Common myeloid progenitor, CD34-positive (primary cell): ENCODE results near the gene ARHGAP26.
A peak's percentile ranks its signal among the peaks of the same experiment; 100 is the strongest.

ENCODE experiments used
- CTCF ChIA-PET: fragments of 350-600 bp; sonication (Branson Sonifier 250); formaldehyde crosslinking; loops from one replicate; lab custom pipeline; 2021; ENCODE audit warnings: antibody characterized with exemption; lab: Charles Lee
- POLR2A ChIA-PET: fragments of 350-600 bp; sonication (Branson Sonifier 250); formaldehyde crosslinking; loops from one replicate; lab custom pipeline; 2021; ENCODE audit warnings: antibody characterized with exemption; lab: Charles Lee
- DNase-seq, 3 donors: peaks; one replicate each; pipeline versions ENCODE4 v3.0.0 to v3.0.0-alpha.2; 2013
- H3K27ac ChIP-seq, 2 experiments: 1 replicate in 1 of 2; 2 replicates in 1 of 2; pipeline ENCODE4 v1.7.0; 2013; ENCODE audit warnings: inconsistent platforms in 2 of 2, low read length in 2 of 2, mild to moderate bottlenecking in 2 of 2, low read depth in 1 of 2, moderate library complexity in 1 of 2; ENCODE audit not compliant: severe bottlenecking in 2 of 2, insufficient read depth in 1 of 2, poor library complexity in 1 of 2
- H3K27me3 ChIP-seq, 5 experiments: replicated peaks in 2 of 5; 1 replicate in 3 of 5; 2 replicates in 2 of 5; pipeline versions ENCODE4 v1.6.1 to v1.7.0; 2013; ENCODE audit warnings: low read length in 4 of 5, mild to moderate bottlenecking in 2 of 5, moderate library complexity in 2 of 5, inconsistent platforms in 1 of 5; ENCODE audit not compliant: insufficient read depth in 5 of 5, control insufficient read depth in 4 of 5
- H3K36me3 ChIP-seq, 4 experiments: 1 replicate in 2 of 4; 2 replicates in 2 of 4; pipeline versions ENCODE4 v1.6.1 to v1.7.0; 2013; ENCODE audit warnings: low read length in 3 of 4, control low read depth in 1 of 4, mild to moderate bottlenecking in 1 of 4; ENCODE audit not compliant: control insufficient read depth in 4 of 4, insufficient read depth in 4 of 4
- H3K4me1 ChIP-seq, 4 experiments: 1 replicate in 3 of 4; 2 replicates in 1 of 4; pipeline versions ENCODE4 v1.6.1 to v1.7.1; 2013; ENCODE audit warnings: low read length in 3 of 4, mild to moderate bottlenecking in 3 of 4, control low read depth in 1 of 4, inconsistent platforms in 1 of 4, moderate library complexity in 1 of 4; ENCODE audit not compliant: control insufficient read depth in 4 of 4, insufficient read depth in 4 of 4; ENCODE audit errors: control extremely low read depth in 1 of 4
- H3K4me3 ChIP-seq, 7 experiments: 1 replicate in 4 of 7; 2 replicates in 3 of 7; pipeline versions ENCODE4 v1.5.1 to v1.7.0; 2013; ENCODE audit warnings: mild to moderate bottlenecking in 7 of 7, low read length in 6 of 7, moderate library complexity in 6 of 7, inconsistent platforms in 2 of 7, low read depth in 2 of 7, control low read depth in 1 of 7; ENCODE audit not compliant: insufficient read depth in 4 of 7, control insufficient read depth in 1 of 7; ENCODE audit errors: extremely low read depth in 1 of 7
- H3K9me3 ChIP-seq, 5 experiments: 1 replicate in 4 of 5; 2 replicates in 1 of 5; pipeline versions ENCODE4 v1.6.1 to v1.7.1; 2013; ENCODE audit warnings: low read length in 4 of 5, mild to moderate bottlenecking in 2 of 5, inconsistent platforms in 1 of 5, low read depth in 1 of 5, moderate library complexity in 1 of 5; ENCODE audit not compliant: control insufficient read depth in 4 of 5, insufficient read depth in 2 of 5; ENCODE audit errors: control extremely low read depth in 1 of 5
- WGBS: methylation state at CpG from one replicate; pipeline ENCODE4 v1.1.5; 2013; ENCODE audit not compliant: insufficient coverage; 5-methylcytosine and 5-hydroxymethylcytosine counted together

Gene ARHGAP26

DNA sequence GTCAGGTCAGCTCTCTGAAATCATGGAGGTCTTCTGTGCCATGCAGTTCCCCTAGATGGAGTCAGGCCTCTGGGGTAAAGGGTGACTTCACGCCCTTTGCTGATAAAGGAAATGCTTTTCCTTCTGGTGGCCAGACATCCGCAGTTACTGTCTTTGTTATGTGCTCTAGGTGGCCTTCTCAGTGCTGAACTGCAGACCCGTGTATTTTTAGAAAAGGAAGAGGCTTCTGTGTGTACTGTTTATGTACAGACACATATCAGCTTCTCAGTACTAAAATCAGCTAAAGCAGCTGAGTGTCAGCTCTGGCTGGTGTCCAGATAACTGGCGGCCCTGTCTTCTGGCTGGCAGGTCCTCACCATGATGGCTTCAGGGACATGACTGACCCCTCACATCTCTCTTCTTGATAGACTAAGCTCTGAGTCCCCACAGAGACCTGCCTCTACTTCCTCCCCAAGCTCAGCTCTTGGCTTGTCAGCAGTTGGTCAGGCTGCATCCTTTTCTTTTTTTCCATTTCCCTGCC is 75.3 kb downstream of the ARHGAP26 start:
- WGBS: 18% methylated on average over 2 of the region's 4 CpGs
- Histone ChIP-seq H3K4me1 (peaks cover 12 to 34% (median 25%) of the 10 kb centered on the region in 4 experiments), H3K36me3 (no peaks in the 10 kb centered on the region), H3K27ac (peak overlapping the region in 1 of 2 experiments; percentile 50), H3K27me3 (no peaks in the 10 kb centered on the region), H3K9me3 (no peaks in the 10 kb centered on the region), H3K4me3 (no peak overlapping the region)
- ChIA-PET CTCF (interaction anchor here (0.9 to 3.0 kb wide), 7 partner anchors 11 to 128 kb away, joined by 3 to 13 read pairs (median 4); no protein-coding TSS in a partner anchor), POLR2A (no interaction called here)
- DNase-seq: peak in 2 of 3 donors; percentile 21 to 38

DNA sequence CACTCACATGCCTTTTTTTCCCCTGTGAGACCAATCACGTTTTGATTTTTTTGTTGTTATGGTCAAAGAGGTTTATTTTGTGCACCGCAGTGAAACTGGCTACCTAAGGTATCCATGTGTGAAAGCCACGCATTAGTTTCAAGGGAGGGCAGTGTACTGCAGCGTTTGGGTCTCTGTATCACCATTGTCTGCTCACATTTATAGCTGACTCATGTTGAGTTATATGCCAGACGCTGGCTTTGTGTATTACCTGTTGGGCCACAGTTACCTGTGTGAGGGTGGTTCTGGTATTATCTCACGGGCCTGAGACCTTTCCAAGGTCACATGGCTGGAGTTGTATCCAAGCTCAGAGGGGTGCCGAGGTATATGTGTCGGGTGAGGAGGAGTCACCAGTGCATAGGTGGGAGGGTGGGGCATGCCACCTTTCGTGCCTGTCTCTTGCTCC is 75.8 kb downstream of the ARHGAP26 start:
- H3K4me1 ChIP-seq: peaks cover 12 to 33% (median 25%) of the 10 kb centered on the region in 4 experiments
- H3K27ac ChIP-seq: peak overlapping the region in 1 of 2 experiments; percentile 50
- CTCF ChIA-PET: interaction anchor here (0.9 to 3.0 kb wide), 6 partner anchors 12 to 129 kb away, joined by 3 to 13 read pairs (median 4); no protein-coding TSS in a partner anchor
- DNase-seq: peak in 2 of 3 donors; percentile 50 to 66
- 65% methylated on average over 8 of the region's 9 CpGs for WGBS
- H3K36me3 ChIP-seq: no peaks in the 10 kb centered on the region
- no peaks in the 10 kb centered on the region for H3K9me3 ChIP-seq
- no peaks in the 10 kb centered on the region for H3K27me3 ChIP-seq
- H3K4me3 ChIP-seq: peak overlapping the region in 1 of 7 experiments; percentile 27
- POLR2A ChIA-PET: no interaction called here

- DNase-seq: peak; percentile 66 to 93 (median 91)
- H3K4me1 ChIP-seq: peaks cover 12 to 33% (median 25%) of the 10 kb centered on the region in 4 experiments
- no peaks in the 10 kb centered on the region for H3K9me3 ChIP-seq
- H3K27ac ChIP-seq: no peak overlapping the region
- H3K36me3 ChIP-seq: no peaks in the 10 kb centered on the region
- no peaks in the 10 kb centered on the region for H3K27me3 ChIP-seq
- H3K4me3 ChIP-seq: peak overlapping the region in 1 of 7 experiments; percentile 27
- CTCF ChIA-PET: interaction anchor here (1.6 to 3.0 kb wide), 3 partner anchors 34 to 74 kb away, joined by 3 to 13 read pairs (median 13); no protein-coding TSS in a partner anchor
- POLR2A ChIA-PET: no interaction called here
These were observed 76.2 kb downstream of the ARHGAP26 start for GRCh38 chr5:142846406-142846805.

GRCh38 chr5:142847898-142848790 is 78.0 kb downstream of the ARHGAP26 start:
- no peak overlapping the region for H3K27ac ChIP-seq
- H3K4me3 ChIP-seq: no peak overlapping the region
- POLR2A ChIA-PET: no interaction called here
- no peaks in the 10 kb centered on the region for H3K36me3 ChIP-seq
- no peaks in the 10 kb centered on the region for H3K27me3 ChIP-seq
- WGBS: 95% methylated on average over 4 of the region's 7 CpGs
- CTCF ChIA-PET: interaction anchor here (0.6 to 1.8 kb wide), 7 partner anchors 9 to 101 kb away, joined by 3 to 11 read pairs (median 3); no protein-coding TSS in a partner anchor
- H3K4me1 ChIP-seq: peaks cover 12 to 33% (median 25%) of the 10 kb centered on the region in 4 experiments
- no peak for DNase-seq
- H3K9me3 ChIP-seq: no peaks in the 10 kb centered on the region

- POLR2A ChIA-PET: no interaction called here
- Histone ChIP-seq H3K27ac (no peak overlapping the region), H3K9me3 (no peaks in the 10 kb centered on the region), H3K27me3 (no peaks in the 10 kb centered on the region), H3K4me1 (peaks cover 12 to 32% (median 24%) of the 10 kb centered on the region in 4 experiments), H3K4me3 (no peak overlapping the region), H3K36me3 (no peaks in the 10 kb centered on the region)
- no peak for DNase-seq
- CTCF ChIA-PET: interaction anchor here (0.7 to 1.2 kb wide), 2 partner anchors 16 to 77 kb away, joined by 3 read pairs; no protein-coding TSS in a partner anchor
- WGBS: 98% methylated on average over 3 of the region's 3 CpGs
These were observed 79.3 kb downstream of the ARHGAP26 start for GRCh38 chr5:142849466-142849865.

DNA sequence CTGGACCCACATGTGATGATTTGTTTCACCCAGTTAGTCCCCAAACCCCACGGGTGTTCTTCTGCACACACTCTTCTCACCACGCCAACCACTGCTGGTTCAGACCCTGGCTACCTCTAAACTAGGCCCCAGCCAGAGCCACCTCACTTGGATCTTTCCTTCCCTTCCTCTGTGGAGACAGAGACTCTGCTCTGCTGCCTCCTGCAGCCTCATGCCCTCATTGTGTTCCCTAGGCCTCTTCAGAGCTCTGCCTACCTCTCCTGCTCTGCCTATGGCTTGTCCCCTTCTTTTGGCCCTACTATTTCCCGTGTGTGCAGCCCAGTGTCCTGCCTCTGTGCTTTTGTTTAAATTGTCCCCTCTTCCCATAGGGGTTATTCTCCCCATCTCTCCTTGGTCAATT is 79.7 kb downstream of the ARHGAP26 start:
- H3K36me3 ChIP-seq: no peaks in the 10 kb centered on the region
- no peak overlapping the region for H3K4me3 ChIP-seq
- CTCF ChIA-PET: interaction anchor here (0.7 to 1.6 kb wide), 3 partner anchors 10 to 107 kb away, joined by 3 to 4 read pairs (median 3); no protein-coding TSS in a partner anchor
- no peak overlapping the region for H3K27ac ChIP-seq
- POLR2A ChIA-PET: no interaction called here
- 96% methylated on average over 3 of the region's 3 CpGs for WGBS
- H3K27me3 ChIP-seq: no peaks in the 10 kb centered on the region
- H3K4me1 ChIP-seq: peaks cover 11 to 28% (median 20%) of the 10 kb centered on the region in 4 experiments
- H3K9me3 ChIP-seq: no peaks in the 10 kb centered on the region
- no peak for DNase-seq
